Right lobe of liver (tissue), 6 donors: ENCODE data around the gene IGLL5. TPM values are rescaled to one million over a fixed set of nuclear protein-coding genes. Genes with fewer than 3 reads are reported as not detected.
A peak's percentile ranks its signal among the peaks of the same experiment; 100 is the strongest.

Source experiments
- ATAC-seq, 4 donors: fragments of 200-7000 bp; cut with Tn5 transposase; one replicate each; pipeline ENCODE4 v1.9.1; 2020; ENCODE audit warnings: mild to moderate bottlenecking in 4 of 4, moderate library complexity in 4 of 4
- DNase-seq, 3 donors: peaks; one replicate each; pipeline ENCODE4 v3.0.0-alpha.2; 2020
- H3K27ac ChIP-seq, 3 donors: fragments of 200-600 bp; one replicate each; pipeline ENCODE4 v1.8.0; 2022
- H3K27me3 ChIP-seq, 2 donors: fragments of 200-600 bp; one replicate each; pipeline ENCODE4 v1.8.0; 2022
- H3K36me3 ChIP-seq, 4 donors: fragments of 200-600 bp; sonication (generic) in 1 of 4; one replicate each; pipeline versions ENCODE4 v1.5.1 to v1.8.0; 2017 to 2022; ENCODE audit warnings: control low read depth in 1 of 4
- H3K4me1 ChIP-seq, 4 donors: fragments of 200-600 bp; sonication (generic) in 1 of 4; one replicate each; pipeline versions ENCODE4 v1.5.1 to v1.8.0; 2017 to 2022; ENCODE audit warnings: control low read depth in 1 of 4
- H3K4me3 ChIP-seq, 3 donors: fragments of 200-600 bp; one replicate each; pipeline ENCODE4 v1.8.0; 2022
- H3K9me3 ChIP-seq, 4 donors: fragments of 200-600 bp; sonication (generic) in 1 of 4; one replicate each; pipeline versions ENCODE4 v1.5.1 to v1.8.0; 2017 to 2022; ENCODE audit warnings: control low read depth in 1 of 4
- POLR2A ChIP-seq: fragments of 450-650 bp; IDR thresholded peaks from one replicate; pipeline ENCODE4 v1.6.1; 2017; ENCODE audit warnings: antibody characterized with exemption, mild to moderate bottlenecking
- WGBS: methylation state at CpG from one replicate; pipeline ENCODE4 v1.1.6; 2018; ENCODE audit warnings: low coverage, low lambda C conversion rate; ENCODE audit not compliant: insufficient coverage; ENCODE audit errors: missing lambda C conversion rate; 5-methylcytosine and 5-hydroxymethylcytosine counted together
- intact Hi-C, 2 donors: fragments of 100-400 bp; cut with DNase I; formaldehyde crosslinking; loops; one replicate each; pipeline versions ENCODE4 v1.11.2 to v1.14.1; 2022
- total RNA-seq, 6 experiments: library from RNA; depleted of rRNA in 2 of 6; stranded (reverse); fragments of >200 nt in 2 of 6; fragmentation: NEBNext Ultra II Directional in 3 of 6; extraction: Animal tissue kit (Norgen Biotek cat#: 25700) in 3 of 6; gene quantifications; one replicate each; pipeline versions ENCODE4 v1.1.0 to v1.2.4, GENCODE V29; 2016 to 2023
- TF ChIP-seq, protein P1 (sequence below), 4 donors: fragments of 200-600 bp in 3 of 4; fragments of 450-650 bp in 1 of 4; IDR thresholded peaks; one replicate each; pipeline versions ENCODE4 v1.5.1 to v1.8.0; 2016 to 2022; ENCODE audit warnings: antibody characterized with exemption in 4 of 4, mild to moderate bottlenecking in 2 of 4
- donor health status: DM: no; HTN: yes; CAD: no.
- donor health status: DM: no; HTN: no; CAD: no.
- donor health status: DM: no; HTN: no; CAD: no.
- donor health status: DM: no; HTN: yes; CAD: no.
- donor health status: DM: no; HTN: yes; CAD: no.

Gene IGLL5
- total RNA-seq, 6 experiments from 2014 or later = 1.6 to 4.1 (median 3.1) TPM

- 45% methylated on average over 4 of the region's 8 CpGs for WGBS
- H3K27me3 ChIP-seq = no peaks in the 10 kb centered on the region
- H3K36me3 ChIP-seq = no peaks in the 10 kb centered on the region
- H3K27ac ChIP-seq = no peak overlapping the region
- ATAC-seq (no peak), DNase-seq (peak in 1 of 3 donors; percentile 24)
- TF ChIP-seq, protein P1, sequence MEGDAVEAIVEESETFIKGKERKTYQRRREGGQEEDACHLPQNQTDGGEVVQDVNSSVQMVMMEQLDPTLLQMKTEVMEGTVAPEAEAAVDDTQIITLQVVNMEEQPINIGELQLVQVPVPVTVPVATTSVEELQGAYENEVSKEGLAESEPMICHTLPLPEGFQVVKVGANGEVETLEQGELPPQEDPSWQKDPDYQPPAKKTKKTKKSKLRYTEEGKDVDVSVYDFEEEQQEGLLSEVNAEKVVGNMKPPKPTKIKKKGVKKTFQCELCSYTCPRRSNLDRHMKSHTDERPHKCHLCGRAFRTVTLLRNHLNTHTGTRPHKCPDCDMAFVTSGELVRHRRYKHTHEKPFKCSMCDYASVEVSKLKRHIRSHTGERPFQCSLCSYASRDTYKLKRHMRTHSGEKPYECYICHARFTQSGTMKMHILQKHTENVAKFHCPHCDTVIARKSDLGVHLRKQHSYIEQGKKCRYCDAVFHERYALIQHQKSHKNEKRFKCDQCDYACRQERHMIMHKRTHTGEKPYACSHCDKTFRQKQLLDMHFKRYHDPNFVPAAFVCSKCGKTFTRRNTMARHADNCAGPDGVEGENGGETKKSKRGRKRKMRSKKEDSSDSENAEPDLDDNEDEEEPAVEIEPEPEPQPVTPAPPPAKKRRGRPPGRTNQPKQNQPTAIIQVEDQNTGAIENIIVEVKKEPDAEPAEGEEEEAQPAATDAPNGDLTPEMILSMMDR (IDR thresholded peaks at IDR 0.05) = no peak
- TF ChIP-seq POLR2A = no peak
- H3K4me3 ChIP-seq = no peak overlapping the region
- H3K4me1 ChIP-seq = no peaks in the 10 kb centered on the region
- intact Hi-C loops = no loop called here
- no peaks in the 10 kb centered on the region for H3K9me3 ChIP-seq
These were observed 51.3 kb downstream of the IGLL5 start for GRCh38 chr22:22938672-22939587.

DNA sequence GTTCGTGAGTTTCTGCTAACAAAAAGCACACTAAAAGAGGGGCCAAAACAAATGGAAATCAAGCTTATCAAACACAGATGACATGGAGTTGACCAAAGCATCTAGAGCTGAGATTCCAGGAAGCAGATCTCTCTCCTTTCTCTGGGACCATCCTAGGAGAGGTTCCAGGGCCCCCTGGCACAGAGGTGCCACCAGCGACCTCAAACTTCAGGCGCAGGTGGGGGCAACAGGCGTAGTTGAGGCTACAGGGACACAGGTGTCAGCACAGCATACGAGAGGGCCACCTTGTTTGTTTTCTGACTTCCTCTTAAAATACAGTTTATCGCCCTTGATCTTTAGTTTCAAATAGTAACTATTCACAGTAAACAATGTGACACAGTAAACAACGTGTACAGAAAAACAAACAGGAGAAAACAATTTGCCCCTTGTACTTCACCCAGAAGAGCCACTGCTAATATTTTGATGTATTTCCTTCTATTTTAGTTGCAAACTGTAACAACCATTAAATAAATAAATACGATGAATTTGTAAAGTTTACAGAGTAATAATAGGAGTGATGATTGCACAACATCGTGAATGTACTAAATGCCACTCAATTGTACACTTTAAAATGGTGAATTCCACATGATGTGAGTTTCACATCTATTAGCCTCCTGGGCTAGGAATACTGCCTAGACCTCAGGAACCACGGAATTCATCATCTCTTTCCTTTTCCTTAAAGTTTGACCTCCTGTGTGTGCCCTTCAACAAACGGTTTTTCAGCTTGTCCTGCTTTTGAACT is 52.2 kb downstream of the IGLL5 start:
- peak in 1 of 3 donors; percentile 28 for DNase-seq
- H3K36me3 ChIP-seq = no peaks in the 10 kb centered on the region
- H3K4me1 ChIP-seq = no peaks in the 10 kb centered on the region
- no peaks in the 10 kb centered on the region for H3K27me3 ChIP-seq
- TF ChIP-seq POLR2A = no peak
- TF ChIP-seq, protein P1 (IDR thresholded peaks at IDR 0.05) = no peak
- H3K9me3 ChIP-seq = no peaks in the 10 kb centered on the region
- ATAC-seq = peak in 2 of 4 donors; percentile 48 to 49
- H3K27ac ChIP-seq = no peak overlapping the region
- intact Hi-C loops = no loop called here
- 36% methylated on average over 8 of the region's 11 CpGs for WGBS
- H3K4me3 ChIP-seq = no peak overlapping the region

- Histone ChIP-seq H3K27me3 (no peaks in the 10 kb centered on the region), H3K4me1 (no peaks in the 10 kb centered on the region), H3K4me3 (no peak overlapping the region), H3K9me3 (no peaks in the 10 kb centered on the region), H3K27ac (no peak overlapping the region), H3K36me3 (no peaks in the 10 kb centered on the region)
- ATAC-seq = no peak
- 83% methylated on average over 1 of the region's 6 CpGs for WGBS
- intact Hi-C loops = no loop called here
- DNase-seq = peak in 1 of 3 donors; percentile 25
- TF ChIP-seq POLR2A = no peak
- TF ChIP-seq, protein P1 (IDR thresholded peaks at IDR 0.05) = no peak
These were observed 53.5 kb downstream of the IGLL5 start for GRCh38 chr22:22940961-22941605.

DNA sequence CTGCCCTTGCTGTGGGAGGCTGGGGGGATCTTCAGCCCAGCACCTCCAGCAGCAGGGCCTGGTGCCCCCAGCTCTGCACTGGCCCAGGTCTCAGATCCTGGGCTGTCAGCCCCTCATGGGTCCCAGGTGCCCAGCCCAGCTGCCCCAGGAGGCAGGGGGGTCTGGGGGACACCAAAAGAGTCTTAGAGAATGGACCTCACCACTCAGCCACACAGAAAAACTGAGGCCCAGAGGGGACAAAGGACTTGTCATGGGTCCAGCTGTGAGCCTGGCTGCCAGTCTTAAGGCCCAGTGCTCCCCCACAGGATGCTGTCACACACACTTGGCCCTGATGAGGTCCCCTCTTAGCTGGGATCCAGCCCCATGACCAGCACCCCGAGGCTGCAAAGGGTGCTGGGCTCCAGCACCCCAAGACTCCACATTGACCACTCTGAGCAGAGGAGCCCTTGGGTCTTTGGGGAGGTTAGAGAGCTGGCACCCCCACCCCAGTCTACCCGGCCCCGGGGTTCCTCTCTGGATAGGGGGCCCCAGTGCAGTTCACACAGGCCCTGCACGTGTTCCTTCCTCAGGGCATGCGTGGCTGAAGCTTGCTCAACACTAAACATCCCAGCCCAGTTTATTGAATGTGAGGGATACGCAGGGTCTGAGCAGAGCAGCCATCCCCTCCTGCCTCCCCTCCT is 54.4 kb downstream of the IGLL5 start:
- Histone ChIP-seq H3K36me3 (no peaks in the 10 kb centered on the region), H3K4me1 (no peaks in the 10 kb centered on the region), H3K27me3 (no peaks in the 10 kb centered on the region), H3K27ac (no peak overlapping the region), H3K4me3 (no peak overlapping the region), H3K9me3 (no peaks in the 10 kb centered on the region)
- intact Hi-C loops = no loop called here
- peak in 2 of 3 donors; percentile 29 to 45 for DNase-seq
- no peak for ATAC-seq
- no peak for TF ChIP-seq POLR2A
- TF ChIP-seq, protein P1 (IDR thresholded peaks at IDR 0.05) = no peak
- no CpG with 5 or more reads among the region's 6 CpGs for WGBS
